Measurements from ENCODE around the gene SPEM1. TPM values are rescaled to one million over a fixed set of nuclear protein-coding genes. Genes with fewer than 3 reads are reported as not detected.

SPEM1 gene
- total and polyA plus RNA-seq, 2 donors (not counting 1 experiment from before 2014, with no cell fraction given), result not detected

- no peaks in the 10 kb centered on the region for H3K79me2 ChIP-seq (ENCODE audit: control insufficient read depth, insufficient read depth, low read length)
- Mint-ChIP-seq H3K4me3 (no peak overlapping the region), H3K27ac (no peak overlapping the region), H3K27me3 (peaks cover 4% of the 10 kb centered on the region), H3K4me1 (no peaks in the 10 kb centered on the region), H3K9me3 (ENCODE audit: insufficient read depth) (no peaks in the 10 kb centered on the region)
- H3K9ac ChIP-seq (ENCODE audit: low read length), result no peak overlapping the region
- TF ChIP-seq CTCF (IDR thresholded peaks at IDR 0.05), result no peak
- no peak for TF ChIP-seq EZH2 (IDR thresholded peaks at IDR 0.05; ENCODE audit: borderline replicate concordance, insufficient read depth, low read depth, low read length, poor library complexity, severe bottlenecking)
- ChIA-PET POLR2A (no interaction called here), CTCF (no interaction called here)
- H3K4me3 ChIP-seq (ENCODE audit: control extremely low read depth in 1 of 5, extremely low read depth in 1 of 5, insufficient read depth in 1 of 5, low read depth in 2 of 5, low read length in 4 of 5), result no peak overlapping the region
- no peaks in the 10 kb centered on the region for H3K4me1 ChIP-seq (ENCODE audit: control insufficient read depth in 2 of 2, insufficient read depth in 2 of 2, low read length in 2 of 2)
- H3K27ac ChIP-seq (ENCODE audit: low read length in 2 of 2), result no peak overlapping the region
- H4K20me1 ChIP-seq (ENCODE audit: control insufficient read depth, insufficient read depth, low read length, poor library complexity, severe bottlenecking), result no peaks in the 10 kb centered on the region
- no peaks in the 10 kb centered on the region for H3K36me3 ChIP-seq (replicated peaks in 1 of 2; ENCODE audit: control extremely low read depth in 1 of 2, control insufficient read depth in 1 of 2, extremely low read depth in 1 of 2, insufficient read depth in 2 of 2, low read length in 1 of 2)
- DNase-seq, result no peak
- no peaks in the 10 kb centered on the region for H3K9me3 ChIP-seq (ENCODE audit: control extremely low read depth in 1 of 3, control insufficient read depth in 2 of 3, insufficient read depth in 1 of 3, low read length in 2 of 3)
- peaks cover 0 to 3% (median 0%) of the 10 kb centered on the region in 4 experiments for H3K27me3 ChIP-seq (replicated peaks in 1 of 4; ENCODE audit: control extremely low read depth in 1 of 4, control insufficient read depth in 3 of 4, insufficient read depth in 4 of 4, low read length in 3 of 4)
- no peak overlapping the region for H2AFZ ChIP-seq (ENCODE audit: insufficient read depth, low read depth, low read length, poor library complexity, severe bottlenecking)
- 97% methylated on average over 29 of the region's 33 CpGs for WGBS (ENCODE audit: insufficient coverage)
- ATAC-seq (ENCODE audit: low read depth), result no peak
- H3K4me2 ChIP-seq (replicated peaks; ENCODE audit: low read depth, low read length, poor library complexity, severe bottlenecking), result no peak overlapping the region
- intact Hi-C loops (cut with micrococcal nuclease), result no loop called here
Measured at GRCh38 chr17:7426203-7426863, 6.2 kb downstream of the SPEM1 start.

GRCh38 chr17:7426896-7427489 lies 6.9 kb downstream of the SPEM1 start:
- no peak overlapping the region for H3K27ac ChIP-seq (ENCODE audit: low read length in 2 of 2)
- no peaks in the 10 kb centered on the region for H3K36me3 ChIP-seq (replicated peaks in 1 of 2; ENCODE audit: control extremely low read depth in 1 of 2, control insufficient read depth in 1 of 2, extremely low read depth in 1 of 2, insufficient read depth in 2 of 2, low read length in 1 of 2)
- H3K4me3 ChIP-seq (ENCODE audit: control extremely low read depth in 1 of 5, extremely low read depth in 1 of 5, insufficient read depth in 1 of 5, low read depth in 2 of 5, low read length in 4 of 5), result no peak overlapping the region
- H3K9me3 ChIP-seq (ENCODE audit: control extremely low read depth in 1 of 3, control insufficient read depth in 2 of 3, insufficient read depth in 1 of 3, low read length in 2 of 3), result no peaks in the 10 kb centered on the region
- no peak for DNase-seq
- POLR2A ChIA-PET, result no interaction called here
- no peaks in the 10 kb centered on the region for H3K4me1 Mint-ChIP-seq
- no peak overlapping the region for H3K27ac Mint-ChIP-seq
- H3K79me2 ChIP-seq (ENCODE audit: control insufficient read depth, insufficient read depth, low read length), result no peaks in the 10 kb centered on the region
- H3K27me3 ChIP-seq (replicated peaks in 1 of 4; ENCODE audit: control extremely low read depth in 1 of 4, control insufficient read depth in 3 of 4, insufficient read depth in 4 of 4, low read length in 3 of 4), result peaks cover 0 to 3% (median 0%) of the 10 kb centered on the region in 4 experiments
- H3K9me3 Mint-ChIP-seq (ENCODE audit: insufficient read depth), result no peaks in the 10 kb centered on the region
- peaks cover 4% of the 10 kb centered on the region for H3K27me3 Mint-ChIP-seq
- TF ChIP-seq CTCF (IDR thresholded peaks at IDR 0.05) (no peak), EZH2 (IDR thresholded peaks at IDR 0.05; ENCODE audit: borderline replicate concordance, insufficient read depth, low read depth, low read length, poor library complexity, severe bottlenecking) (no peak)
- no peak overlapping the region for H3K4me3 Mint-ChIP-seq
- H3K4me2 ChIP-seq (replicated peaks; ENCODE audit: low read depth, low read length, poor library complexity, severe bottlenecking), result no peak overlapping the region
- no peak for ATAC-seq (ENCODE audit: low read depth)
- intact Hi-C loops (cut with micrococcal nuclease), result no loop called here
- H2AFZ ChIP-seq (ENCODE audit: insufficient read depth, low read depth, low read length, poor library complexity, severe bottlenecking), result no peak overlapping the region
- WGBS (ENCODE audit: insufficient coverage), result 95% methylated on average over 28 of the region's 29 CpGs
- H4K20me1 ChIP-seq (ENCODE audit: control insufficient read depth, insufficient read depth, low read length, poor library complexity, severe bottlenecking), result no peaks in the 10 kb centered on the region
- CTCF ChIA-PET, result no interaction called here
- H3K9ac ChIP-seq (ENCODE audit: low read length), result no peak overlapping the region
- H3K4me1 ChIP-seq (ENCODE audit: control insufficient read depth in 2 of 2, insufficient read depth in 2 of 2, low read length in 2 of 2), result no peaks in the 10 kb centered on the region

All from B cell (primary cell).